Brain pericyte (primary cell): ENCODE measurements around the gene ZBP1.
A peak's percentile ranks its signal among the peaks of the same experiment; 100 is the strongest.

Experiments
- DNase-seq: peaks from one replicate; pipeline ENCODE4 v3.0.0-alpha.2; 2012; ENCODE audit warnings: low read depth, low spot score

The ZBP1 gene

GRCh38 chr20:57658833-57659516, 38.7 kb upstream of the ZBP1 start:
- DNase-seq: no peak

- no peak for DNase-seq
Observed at GRCh38 chr20:57658447-57658832, 38.2 kb upstream of the ZBP1 start.

GRCh38 chr20:57657535-57658446, 37.6 kb upstream of the ZBP1 start:
- DNase-seq: no peak

- no peak for DNase-seq
Observed at GRCh38 chr20:57656821-57657534, 36.8 kb upstream of the ZBP1 start.

- DNase-seq: no peak
Observed at GRCh38 chr20:57656252-57656820, 36.1 kb upstream of the ZBP1 start.

GRCh38 chr20:57655809-57656155, 35.6 kb upstream of the ZBP1 start:
- no peak for DNase-seq

GRCh38 chr20:57654998-57655808, 35.0 kb upstream of the ZBP1 start:
- DNase-seq: no peak

- DNase-seq: peak; percentile 7
Observed at GRCh38 chr20:57654363-57654997, 34.3 kb upstream of the ZBP1 start.

GRCh38 chr20:57653910-57654309, 33.7 kb upstream of the ZBP1 start:
- no peak for DNase-seq

GRCh38 chr20:57653546-57653900, 33.3 kb upstream of the ZBP1 start:
- DNase-seq: no peak

GRCh38 chr20:57652606-57653545, 32.6 kb upstream of the ZBP1 start:
- DNase-seq: no peak

- DNase-seq: no peak
Observed at GRCh38 chr20:57651881-57652605, 31.8 kb upstream of the ZBP1 start.

- DNase-seq: no peak
Observed at GRCh38 chr20:57650756-57651483, 30.7 kb upstream of the ZBP1 start.

- no peak for DNase-seq
Observed at GRCh38 chr20:57650266-57650665, 30.0 kb upstream of the ZBP1 start.

GRCh38 chr20:57649617-57650015, 29.4 kb upstream of the ZBP1 start:
- no peak for DNase-seq

GRCh38 chr20:57648878-57649616, 28.8 kb upstream of the ZBP1 start:
- DNase-seq: no peak

- DNase-seq: no peak
Observed at GRCh38 chr20:57647933-57648785, 27.9 kb upstream of the ZBP1 start.
